22Rv1 (cell line): Measurements from ENCODE around the gene YKT6.

Experiments used
- ZFX ChIP-seq: fragments of 450-650 bp; IDR thresholded peaks from 2 replicates; pipeline ENCODE4 v1.6.1; 2017; ENCODE audit warnings: antibody characterized with exemption, borderline replicate concordance
- TF ChIP-seq, protein P1 (sequence below): fragments of 450-650 bp; IDR thresholded peaks from 2 replicates; pipeline ENCODE4 v1.5.1; 2017; ENCODE audit warnings: mild to moderate bottlenecking

DNA sequence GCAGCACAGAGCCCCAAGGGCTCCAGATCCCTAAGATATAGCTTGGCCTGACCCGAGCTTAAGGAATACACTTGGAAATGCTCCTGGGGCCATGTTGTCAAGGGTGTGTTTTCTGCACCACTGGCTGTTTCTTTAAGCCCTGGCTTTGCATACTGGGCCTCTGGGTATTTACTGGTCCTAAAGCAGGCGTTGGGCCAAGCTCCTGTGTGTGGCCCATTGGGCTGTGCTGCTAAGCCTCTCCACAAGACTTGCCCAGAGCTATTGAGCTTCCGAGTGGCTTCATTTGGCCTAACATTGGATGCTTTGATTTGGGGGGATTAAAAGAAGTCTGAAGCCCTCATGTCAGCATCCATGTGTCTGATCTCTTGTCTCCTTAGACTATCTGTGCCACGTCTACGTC lies 5.2 kb downstream of the YKT6 start:
- TF ChIP-seq, protein P1, sequence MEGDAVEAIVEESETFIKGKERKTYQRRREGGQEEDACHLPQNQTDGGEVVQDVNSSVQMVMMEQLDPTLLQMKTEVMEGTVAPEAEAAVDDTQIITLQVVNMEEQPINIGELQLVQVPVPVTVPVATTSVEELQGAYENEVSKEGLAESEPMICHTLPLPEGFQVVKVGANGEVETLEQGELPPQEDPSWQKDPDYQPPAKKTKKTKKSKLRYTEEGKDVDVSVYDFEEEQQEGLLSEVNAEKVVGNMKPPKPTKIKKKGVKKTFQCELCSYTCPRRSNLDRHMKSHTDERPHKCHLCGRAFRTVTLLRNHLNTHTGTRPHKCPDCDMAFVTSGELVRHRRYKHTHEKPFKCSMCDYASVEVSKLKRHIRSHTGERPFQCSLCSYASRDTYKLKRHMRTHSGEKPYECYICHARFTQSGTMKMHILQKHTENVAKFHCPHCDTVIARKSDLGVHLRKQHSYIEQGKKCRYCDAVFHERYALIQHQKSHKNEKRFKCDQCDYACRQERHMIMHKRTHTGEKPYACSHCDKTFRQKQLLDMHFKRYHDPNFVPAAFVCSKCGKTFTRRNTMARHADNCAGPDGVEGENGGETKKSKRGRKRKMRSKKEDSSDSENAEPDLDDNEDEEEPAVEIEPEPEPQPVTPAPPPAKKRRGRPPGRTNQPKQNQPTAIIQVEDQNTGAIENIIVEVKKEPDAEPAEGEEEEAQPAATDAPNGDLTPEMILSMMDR = no peak
- TF ChIP-seq ZFX = no peak
